Measurements from ENCODE around the gene TGFB1. TPM values are rescaled to one million over a fixed set of nuclear protein-coding genes. Genes with fewer than 3 reads are reported as not detected.
A peak's percentile ranks its signal among the peaks of the same experiment; 100 is the strongest.

The TGFB1 gene
- total and polyA plus RNA-seq, 2 of the 13 experiments (the other 11 are each of a cell fraction or from before 2014, with no cell fraction given) = 4.1 to 5.4 TPM

DNA sequence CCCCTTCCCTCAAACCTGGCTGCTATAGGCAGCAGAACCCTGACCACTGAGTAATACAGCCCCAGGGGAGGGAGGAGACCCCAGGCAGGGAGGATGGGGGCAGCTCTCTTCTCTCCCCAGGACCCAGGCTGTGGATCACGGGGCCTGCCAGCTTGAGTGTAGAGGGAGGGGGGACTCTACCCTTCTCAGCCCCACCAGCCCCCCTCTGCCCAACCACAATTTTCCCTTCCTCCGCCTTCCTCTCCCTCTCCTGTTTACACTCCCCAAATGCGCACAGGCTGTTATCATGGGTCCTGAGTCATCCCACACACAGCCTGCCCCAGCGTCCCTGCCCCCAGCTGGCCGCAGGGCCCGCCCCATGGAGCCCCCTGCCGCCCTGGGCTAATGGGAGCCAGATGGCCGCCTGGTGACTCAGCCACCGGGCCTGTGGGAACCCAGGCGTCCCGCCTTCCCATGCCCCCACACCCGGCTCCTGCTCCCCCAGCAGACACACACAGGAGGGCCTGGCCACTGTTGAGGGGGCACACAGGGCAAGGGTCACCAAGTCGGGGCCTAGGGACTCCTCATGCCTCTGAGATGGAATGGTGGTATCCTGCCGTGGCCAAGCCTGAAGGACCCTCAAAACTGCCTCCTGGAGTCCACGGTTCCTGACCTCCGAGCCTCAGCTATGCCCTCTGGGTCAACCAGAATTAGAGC, 30.1 kb downstream of the TGFB1 start (continued):
- peak; percentile 84 for TF ChIP-seq JUND (CRISPR knock-in tag; IDR thresholded peaks at IDR 0.05)
- no peak for TF ChIP-seq SP2 (CRISPR knock-in tag; IDR thresholded peaks at IDR 0.05)
- TF ChIP-seq ZNF552 (CRISPR knock-in tag; IDR thresholded peaks at IDR 0.05; ENCODE audit: borderline replicate concordance) = 0 out of 2 replicates have a peak, but pooled peaks have one; percentile 44
- no peak for TF ChIP-seq ZKSCAN5 (CRISPR knock-in tag; IDR thresholded peaks at IDR 0.05)
- no peak for TF ChIP-seq TGIF2 (CRISPR knock-in tag; IDR thresholded peaks at IDR 0.05)
- TF ChIP-seq ZFP41 (CRISPR knock-in tag; IDR thresholded peaks at IDR 0.05; ENCODE audit: borderline replicate concordance) = no peak
- TF ChIP-seq ZNF614 (CRISPR knock-in tag; IDR thresholded peaks at IDR 0.05; ENCODE audit: borderline replicate concordance) = no peak
- TF ChIP-seq ZNF761 (CRISPR knock-in tag; conservative IDR thresholded peaks at IDR 0.05) = no peak
- TF ChIP-seq TBL1XR1 (IDR thresholded peaks at IDR 0.05; ENCODE audit: borderline replicate concordance, low read length, partially characterized antibody) = no peak
- TF ChIP-seq STAT6 (CRISPR knock-in tag; IDR thresholded peaks at IDR 0.05; ENCODE audit: borderline replicate concordance) = no peak
- no peak for TF ChIP-seq KAT2B (IDR thresholded peaks at IDR 0.05; ENCODE audit: borderline replicate concordance, low read depth, low read length)
- TF ChIP-seq KIAA2018 (CRISPR knock-in tag; IDR thresholded peaks at IDR 0.05; ENCODE audit: borderline replicate concordance) = no peak
- no peak for TF ChIP-seq BORCS8-MEF2B (CRISPR knock-in tag; IDR thresholded peaks at IDR 0.05)
- TF ChIP-seq MZF1 (CRISPR knock-in tag; IDR thresholded peaks at IDR 0.05; ENCODE audit: borderline replicate concordance) = no peak
- no peak for TF ChIP-seq TCF7L2 (IDR thresholded peaks at IDR 0.05; ENCODE audit: low read depth, low read length)
- no peak for TF ChIP-seq ATF7 (IDR thresholded peaks at IDR 0.05)
- no peak for TF ChIP-seq ATF7 (CRISPR knock-in tag; IDR thresholded peaks at IDR 0.05)
- TF ChIP-seq ZNF205 (CRISPR knock-in tag; IDR thresholded peaks at IDR 0.05) = 0 out of 2 replicates have a peak, but pooled peaks have one; percentile 8

Measured in HepG2 (cell line).